NCI-H2081 treated with DMSO at 0.1 percent for 48 hours (cell line): ENCODE results near the gene MYL12A.
A peak's percentile ranks its signal among the peaks of the same experiment; 100 is the strongest.

Experiments used
- DNase-seq: peaks from one replicate; lab custom pipeline; 2025; lab: John Stamatoyannopoulos, UW

MYL12A gene

DNA sequence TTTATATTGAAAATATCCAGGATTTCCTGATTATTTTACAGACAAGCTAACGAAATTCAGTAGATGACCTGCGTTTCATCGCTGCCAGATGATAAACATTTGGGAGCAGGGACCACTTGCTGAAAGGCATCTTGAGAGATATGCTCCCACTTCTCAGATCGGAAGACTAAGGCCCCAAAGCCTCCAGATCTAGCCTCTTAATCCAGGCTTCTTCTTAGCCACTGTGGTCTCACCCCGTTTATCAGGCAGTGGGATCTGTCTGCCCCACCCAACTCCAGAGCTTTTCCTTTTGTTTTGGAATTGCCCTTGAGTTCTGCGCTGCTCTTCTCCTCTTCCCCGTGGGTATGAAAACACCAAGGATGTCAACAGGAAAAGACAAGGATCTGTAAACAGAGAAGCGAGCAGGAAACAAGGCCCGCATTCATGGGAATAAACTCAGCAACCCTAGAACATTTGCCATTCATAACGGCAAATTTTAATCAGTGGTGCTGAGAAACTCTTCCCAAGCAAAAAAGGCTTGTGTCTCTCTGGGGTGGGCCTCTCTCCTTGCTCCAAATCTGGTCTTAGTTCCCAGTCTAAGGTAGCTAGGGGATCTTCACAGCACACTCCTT lies 35.8 kb downstream of the MYL12A start:
- no peak for DNase-seq

DNA sequence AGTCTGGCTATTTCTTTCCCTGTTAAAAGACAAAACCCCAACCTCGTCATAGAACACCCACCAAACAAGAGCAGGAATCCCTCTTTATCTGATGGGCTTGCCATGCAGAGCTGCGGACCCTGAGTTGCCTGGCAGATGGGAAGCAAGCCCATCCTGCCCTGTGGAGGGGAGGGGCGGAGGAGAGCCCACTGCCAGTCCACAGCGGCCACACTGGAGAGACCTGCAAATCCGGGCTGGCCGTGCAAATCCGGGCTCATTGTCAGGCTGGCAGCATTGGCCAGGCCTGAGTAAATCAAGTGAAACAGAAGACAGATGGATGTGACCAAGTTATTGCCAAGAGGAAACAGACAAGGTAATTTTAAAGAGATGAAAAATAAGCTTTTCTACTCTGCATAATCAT lies 36.3 kb downstream of the MYL12A start:
- DNase-seq: no peak

DNA sequence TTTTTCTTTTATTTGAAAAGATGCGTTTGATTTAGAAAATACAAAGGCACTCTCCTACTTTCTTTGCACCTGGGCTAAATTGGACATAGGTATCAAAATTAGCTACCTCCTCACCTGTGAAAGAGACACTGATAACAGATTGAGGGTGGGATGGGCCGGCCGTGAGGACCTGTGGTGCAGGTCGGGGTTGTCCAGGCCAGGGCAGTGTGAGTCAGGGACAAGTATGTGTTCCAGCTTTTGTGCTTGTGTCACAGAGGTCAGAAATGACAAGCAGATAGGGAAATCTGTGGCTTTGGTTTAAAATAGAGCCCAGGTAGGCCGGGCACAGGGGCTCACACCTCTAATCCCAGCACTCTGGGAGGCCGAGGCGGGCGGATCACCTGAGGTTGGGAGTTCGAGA lies 36.9 kb downstream of the MYL12A start:
- no peak for DNase-seq

DNA sequence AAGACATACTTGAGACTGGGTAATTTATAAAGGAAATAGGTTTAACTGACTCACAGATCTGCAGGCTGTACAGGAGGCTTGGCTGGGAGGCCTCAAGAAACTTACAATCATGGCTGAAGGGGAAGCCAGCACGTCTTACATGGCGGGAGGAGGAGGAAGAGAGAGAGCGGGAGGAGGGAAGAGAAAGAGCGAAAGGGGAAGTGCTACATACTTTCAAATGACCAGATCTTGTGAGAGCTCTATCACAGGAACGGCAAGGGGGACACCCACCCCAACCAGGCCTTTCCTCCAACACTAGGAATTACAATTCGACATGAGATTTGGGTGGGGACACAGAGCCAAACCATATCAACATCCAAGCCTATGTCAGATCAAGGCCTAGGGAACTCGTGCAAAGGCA lies 38.6 kb downstream of the MYL12A start:
- DNase-seq: no peak

DNA sequence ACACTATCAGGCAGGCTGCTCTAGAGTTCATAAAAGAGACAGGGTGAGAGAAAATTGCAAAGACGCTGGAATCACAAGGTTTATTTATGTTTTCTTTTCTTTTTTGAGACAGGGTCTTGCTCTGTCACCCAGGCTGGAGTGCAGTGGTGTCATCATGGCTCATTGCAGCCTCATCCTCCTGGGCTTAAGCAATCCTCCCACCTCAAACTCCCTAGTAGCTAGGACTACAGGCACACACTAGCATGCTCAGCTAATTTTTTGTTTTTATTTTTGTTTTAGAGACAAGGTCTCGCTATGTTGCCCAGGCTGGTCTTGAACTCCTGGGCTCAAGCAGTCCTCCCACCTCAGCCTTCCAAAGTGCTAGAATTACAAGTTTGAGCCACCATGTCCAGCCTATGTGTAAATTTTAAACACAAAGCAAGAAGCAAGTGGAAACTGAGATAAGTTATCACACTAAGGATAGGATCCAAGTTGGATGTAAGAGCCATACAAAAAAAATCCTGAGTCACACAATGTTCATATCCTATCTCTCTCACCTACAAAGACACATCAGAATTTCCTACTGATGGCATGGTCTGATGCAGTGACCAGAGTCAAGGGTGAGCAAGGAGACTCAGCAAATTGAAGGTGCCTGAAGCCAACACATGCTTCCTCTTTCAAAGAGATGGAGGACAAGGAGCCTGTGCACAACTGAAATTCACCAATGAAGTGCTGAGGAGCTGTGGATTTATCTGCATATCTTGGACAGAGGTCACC lies 45.8 kb downstream of the MYL12A start:
- no peak for DNase-seq

DNA sequence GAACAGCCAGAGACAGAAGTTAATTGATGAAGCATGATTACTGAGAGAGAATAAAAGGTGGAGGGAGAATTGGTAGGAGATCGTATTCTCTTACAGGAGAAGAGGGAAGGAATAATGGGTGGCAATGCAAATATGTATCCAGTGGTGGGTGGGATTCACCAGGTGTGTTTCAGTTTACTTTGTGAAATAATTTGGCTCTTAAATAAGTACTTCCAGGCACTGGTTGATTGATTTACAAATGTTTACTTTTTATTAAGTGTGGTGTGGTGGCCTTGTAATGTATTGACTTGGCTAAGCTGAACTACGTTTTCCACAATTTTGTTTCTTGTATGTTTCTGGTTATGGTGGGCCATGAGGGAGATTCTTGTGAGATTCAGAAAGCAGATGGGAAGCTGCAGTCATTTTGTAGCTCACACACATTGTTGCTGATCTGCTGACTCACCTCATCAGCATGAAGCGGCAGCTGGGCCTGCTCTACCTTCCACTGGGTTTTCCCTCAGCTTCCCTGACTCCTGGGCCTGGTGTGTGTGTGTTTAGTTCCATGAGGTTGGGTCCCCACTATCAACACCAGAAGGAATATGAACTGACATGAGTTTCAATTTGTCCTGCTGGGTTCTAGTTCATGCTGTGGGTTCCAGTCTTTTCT lies 47.0 kb downstream of the MYL12A start:
- DNase-seq: peak; percentile 73

DNA sequence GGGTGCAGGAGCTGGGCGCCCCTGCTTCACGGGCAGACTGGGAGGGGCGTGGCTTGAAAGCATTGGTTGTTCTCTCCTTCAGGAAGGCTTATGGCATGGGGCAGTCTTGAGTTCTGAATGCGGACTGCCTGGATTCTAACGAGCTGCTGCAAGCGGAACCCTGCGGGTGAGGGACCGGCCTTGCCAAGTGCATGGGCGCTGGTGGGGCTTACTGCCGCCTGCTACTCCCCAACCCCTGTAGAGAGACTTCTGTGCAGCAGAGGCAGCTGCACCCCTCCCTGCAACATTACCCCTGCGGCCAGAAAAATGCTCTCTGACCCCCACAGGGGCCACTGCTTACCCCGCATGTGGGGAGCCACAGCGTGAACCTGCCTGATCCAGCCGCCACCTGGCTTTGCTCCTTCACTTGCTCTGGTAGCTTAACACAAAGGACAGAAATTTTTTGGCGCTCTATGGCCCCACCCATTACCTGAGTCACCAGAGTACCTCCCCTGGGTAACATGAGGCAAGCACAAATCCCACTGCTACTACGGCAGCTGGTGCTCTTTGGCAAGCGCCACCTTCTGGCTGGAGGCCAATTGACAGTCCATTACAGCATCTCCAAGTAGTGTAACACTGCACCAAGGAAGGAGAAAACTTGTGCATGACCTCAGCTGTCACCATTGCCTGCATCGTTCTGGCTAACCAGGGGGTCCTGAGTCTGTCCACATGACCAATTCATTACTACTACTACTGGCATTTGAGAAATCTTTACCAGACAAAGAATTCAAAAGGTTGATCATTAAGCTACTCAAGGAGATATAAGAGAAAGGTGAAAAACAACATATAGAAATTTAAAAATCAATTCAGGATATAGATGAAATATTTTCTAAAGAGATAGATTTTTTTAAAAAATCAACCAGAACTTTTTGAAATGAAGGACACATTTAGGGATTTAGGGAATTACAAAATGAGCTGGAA lies 49.7 kb downstream of the MYL12A start:
- peak; percentile 89 for DNase-seq

DNA sequence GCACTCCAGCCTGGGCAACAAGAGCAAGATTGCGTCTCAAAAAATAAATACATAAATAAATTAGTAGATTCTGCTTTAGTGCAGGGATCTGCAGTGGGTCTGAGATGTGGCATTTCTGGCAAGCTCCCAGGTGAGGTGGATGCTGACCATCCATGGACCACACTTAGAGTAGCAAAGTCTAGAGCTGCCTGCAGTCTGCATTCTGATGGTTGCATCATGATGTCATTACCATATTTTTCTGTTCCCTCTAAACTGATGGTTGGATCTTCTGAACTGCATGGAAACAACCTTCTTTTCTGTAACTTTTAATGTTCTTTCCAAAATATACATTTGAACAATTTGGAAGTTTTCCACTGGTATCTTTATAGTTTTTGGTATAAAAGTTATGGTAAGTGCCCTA lies 57.2 kb downstream of the MYL12A start:
- DNase-seq: no peak

DNA sequence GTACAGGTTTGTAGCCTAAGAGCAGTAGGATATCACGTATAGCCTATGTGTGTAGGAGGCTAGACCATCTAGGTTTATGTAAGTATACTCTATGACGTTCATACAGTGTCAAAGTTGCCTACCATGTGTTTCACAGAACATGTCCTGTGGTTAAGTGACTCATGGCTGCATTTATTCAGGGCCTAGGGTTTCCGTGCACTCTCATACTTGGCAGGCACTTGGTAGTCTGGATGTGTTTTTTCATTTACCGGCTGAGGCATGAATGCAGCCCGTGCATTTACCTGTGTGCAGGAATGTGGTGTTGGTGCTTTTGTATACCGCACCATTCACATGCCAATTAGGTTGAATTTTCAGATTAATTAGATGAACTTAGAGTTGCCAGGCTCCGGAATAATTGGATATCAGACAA lies 57.8 kb downstream of the MYL12A start:
- DNase-seq: no peak
